GM12892 (cell line): ENCODE data around the gene PRKCH.

ENCODE experiments used
- DNase-seq: peaks from one replicate; pipeline ENCODE4 v3.0.0; 2011; ENCODE audit not compliant: insufficient read length
- FAIRE-seq: peaks from 2 replicates; lab custom pipeline; 2011; peaks lifted over from hg19 to GRCh38; lab: Jason Lieb, UNC
- POLR2A ChIP-seq: IDR thresholded peaks from 2 replicates; pipeline ENCODE4 v1.6.1; 2011; ENCODE audit warnings: low read depth, low read length, control low read depth
- POLR2AphosphoS5 ChIP-seq: IDR thresholded peaks from 2 replicates; pipeline ENCODE4 v1.6.1; 2011; ENCODE audit warnings: low read depth, low read length, control low read depth
- TAF1 ChIP-seq: IDR thresholded peaks from 2 replicates; pipeline ENCODE4 v1.6.1; 2011; ENCODE audit warnings: low read depth, mild to moderate bottlenecking, control low read depth, low read length, borderline replicate concordance

Gene PRKCH

DNA sequence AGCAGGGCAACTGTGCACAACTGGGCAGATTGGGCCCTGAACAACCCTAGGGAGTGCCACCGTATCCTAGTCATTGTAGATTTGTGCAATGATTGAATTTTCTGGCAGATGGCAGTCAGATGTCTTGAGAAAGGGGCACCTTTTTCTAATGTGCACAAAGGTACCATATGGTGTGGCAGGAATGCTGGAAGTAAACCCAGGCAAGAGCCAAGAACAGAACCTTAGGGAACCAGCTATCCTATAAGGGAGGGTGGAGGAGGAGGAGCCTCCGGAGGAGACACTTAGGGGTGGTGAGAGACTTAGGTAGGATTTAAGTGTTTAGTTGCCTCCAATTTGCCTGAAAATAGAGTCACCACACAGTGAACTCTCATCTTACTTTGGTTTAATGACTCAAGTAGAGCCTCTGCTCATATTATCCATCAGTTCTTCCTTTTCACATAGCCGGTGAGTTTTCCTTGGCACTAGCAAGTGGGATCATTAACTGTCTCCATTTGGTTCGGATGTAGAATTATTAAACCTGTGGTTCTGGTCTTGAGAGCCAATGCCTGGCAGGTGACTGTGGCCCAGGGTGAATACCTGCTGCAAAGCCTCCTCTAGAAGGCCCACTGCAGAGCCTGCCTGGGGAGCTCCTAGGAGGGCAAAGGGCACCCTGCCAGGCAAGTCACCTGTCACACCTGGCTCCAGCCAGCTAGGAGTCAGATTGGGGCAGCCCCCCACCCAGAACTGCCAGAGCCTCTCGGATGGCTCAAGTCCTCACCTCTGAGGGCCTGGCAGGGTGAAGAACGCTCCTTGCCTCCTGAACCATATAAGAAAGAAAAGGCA lies 189.6 kb downstream of the PRKCH start:
- FAIRE-seq (no peak), DNase-seq (no peak)
- TF ChIP-seq POLR2AphosphoS5 (no peak), POLR2A (no peak), TAF1 (no peak)

- TF ChIP-seq POLR2A (no peak), TAF1 (no peak)
- no peak for DNase-seq
- FAIRE-seq, result no peak
Measured at GRCh38 chr14:61511558-61511948, 190.2 kb downstream of the PRKCH start.

DNA sequence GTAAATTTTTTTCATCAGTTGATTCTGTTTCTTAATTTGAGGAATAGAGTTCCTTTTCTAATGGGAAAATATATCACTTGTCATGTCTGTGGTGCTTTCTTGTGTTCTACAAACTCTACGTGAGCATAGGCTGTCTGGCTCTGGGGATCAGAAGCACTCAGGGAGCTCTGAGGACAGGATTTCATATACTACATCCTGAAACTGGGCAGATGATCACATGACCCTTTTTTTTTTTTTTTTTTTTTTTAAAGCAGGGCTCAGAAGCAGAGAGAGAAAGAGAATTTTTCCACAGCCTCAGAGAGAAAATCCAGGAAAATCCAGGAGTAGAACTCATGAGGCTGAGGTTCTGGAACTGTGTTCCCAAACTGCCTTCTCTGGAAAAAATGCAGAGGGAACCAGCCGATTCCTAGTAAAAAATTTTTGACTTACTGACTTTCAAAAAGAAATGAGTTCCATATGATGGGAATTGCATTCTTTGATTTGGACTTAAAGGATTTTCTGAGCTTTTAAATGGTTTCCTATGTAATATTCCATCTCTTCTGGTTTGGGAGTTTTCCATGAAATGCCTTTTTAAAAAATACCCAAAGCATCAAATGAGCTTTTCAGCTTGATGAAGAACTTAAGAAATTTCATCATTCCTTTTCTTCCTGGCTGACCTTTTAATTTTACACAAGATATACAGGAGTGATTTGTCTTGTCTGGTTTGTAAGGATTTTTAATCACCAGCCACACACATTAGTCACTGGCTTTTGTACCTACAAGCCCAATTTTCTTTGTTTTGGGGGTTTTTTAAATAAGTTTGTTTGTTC lies 190.9 kb downstream of the PRKCH start:
- DNase-seq (no peak), FAIRE-seq (no peak)
- no peak for TF ChIP-seq POLR2AphosphoS5
- no peak for TF ChIP-seq TAF1
- TF ChIP-seq POLR2A, result no peak

DNA sequence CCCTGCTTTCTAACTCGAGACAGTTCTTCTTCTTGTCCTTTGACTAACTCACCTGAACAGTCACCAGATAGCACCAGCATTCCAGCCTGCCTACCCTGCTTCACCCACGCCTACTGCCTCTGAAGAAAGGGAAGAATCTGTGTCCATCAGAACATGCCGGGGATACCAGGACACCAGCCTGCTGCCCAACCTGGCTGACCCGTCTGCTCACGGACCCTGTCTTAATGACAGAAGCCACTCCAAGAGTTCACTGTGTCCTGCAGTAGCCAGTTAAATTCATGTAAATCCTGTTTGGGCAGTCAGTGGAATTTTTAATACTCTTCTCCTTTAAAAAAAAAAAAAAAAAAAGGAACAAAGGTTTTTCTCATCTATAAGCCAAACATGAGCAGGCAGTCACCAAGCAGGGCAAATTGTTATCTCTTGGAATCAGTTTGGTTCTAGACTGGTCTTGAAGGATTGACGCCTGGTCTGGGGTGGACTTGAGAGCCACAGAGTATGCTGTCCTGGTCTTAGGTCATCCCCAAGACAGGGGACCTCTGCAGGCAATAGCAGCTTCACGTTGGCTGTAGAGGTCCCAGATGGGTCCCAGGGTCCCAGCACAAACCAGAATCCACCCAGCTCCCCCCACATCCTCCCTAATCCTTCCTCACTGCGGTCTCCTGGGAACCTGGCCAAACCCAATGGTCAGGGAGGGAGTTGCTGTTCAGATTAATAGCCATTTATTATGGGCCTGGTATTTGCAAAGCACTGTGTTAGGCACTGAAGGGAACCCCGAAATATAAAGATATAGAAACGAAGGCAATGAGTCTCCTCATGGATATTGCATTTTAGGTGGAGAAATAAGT lies 192.8 kb downstream of the PRKCH start:
- DNase-seq (no peak), FAIRE-seq (no peak)
- TF ChIP-seq POLR2AphosphoS5 (no peak), POLR2A (no peak), TAF1 (no peak)

GRCh38 chr14:61514927-61515326 lies 193.5 kb downstream of the PRKCH start:
- DNase-seq, result no peak
- no peak for FAIRE-seq
- TF ChIP-seq POLR2AphosphoS5 (no peak), POLR2A (no peak), TAF1 (no peak)

DNA sequence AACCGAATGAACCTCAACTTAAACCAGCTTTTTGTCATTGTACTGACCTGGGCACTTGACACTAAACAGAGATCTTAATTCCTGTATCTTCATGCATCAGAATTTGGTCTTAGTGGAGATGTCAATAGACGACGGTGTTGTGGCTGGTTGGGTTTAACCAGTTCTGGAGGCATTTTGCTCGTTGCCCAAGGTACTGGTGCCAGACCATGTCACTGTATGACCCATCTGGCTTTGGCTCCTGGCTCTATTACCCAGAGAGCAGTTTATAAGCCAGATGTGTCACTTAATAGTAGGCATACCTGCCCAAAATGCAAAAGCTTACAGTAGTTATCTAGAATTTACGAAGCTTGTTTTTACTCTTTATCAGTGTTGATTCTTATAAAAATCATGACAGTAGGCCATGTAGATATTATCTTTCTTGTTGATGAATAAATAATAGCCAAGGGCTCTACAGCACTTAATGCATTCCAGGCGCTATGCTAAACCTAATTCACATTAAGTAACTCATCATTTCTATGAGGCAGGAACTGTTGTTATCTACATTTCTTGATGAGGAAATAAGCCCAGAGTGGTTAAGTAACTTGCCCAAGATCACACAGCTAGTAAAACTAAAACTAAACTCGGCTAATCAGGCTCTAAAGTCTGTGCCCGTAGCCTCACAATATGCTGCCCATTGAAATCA lies 194.2 kb downstream of the PRKCH start:
- DNase-seq (no peak), FAIRE-seq (no peak)
- TF ChIP-seq TAF1 (no peak), POLR2AphosphoS5 (no peak), POLR2A (no peak)

GRCh38 chr14:61516118-61516743 lies 194.9 kb downstream of the PRKCH start:
- FAIRE-seq (no peak), DNase-seq (no peak)
- TF ChIP-seq POLR2AphosphoS5, result no peak
- TF ChIP-seq TAF1, result no peak
- TF ChIP-seq POLR2A, result no peak

DNA sequence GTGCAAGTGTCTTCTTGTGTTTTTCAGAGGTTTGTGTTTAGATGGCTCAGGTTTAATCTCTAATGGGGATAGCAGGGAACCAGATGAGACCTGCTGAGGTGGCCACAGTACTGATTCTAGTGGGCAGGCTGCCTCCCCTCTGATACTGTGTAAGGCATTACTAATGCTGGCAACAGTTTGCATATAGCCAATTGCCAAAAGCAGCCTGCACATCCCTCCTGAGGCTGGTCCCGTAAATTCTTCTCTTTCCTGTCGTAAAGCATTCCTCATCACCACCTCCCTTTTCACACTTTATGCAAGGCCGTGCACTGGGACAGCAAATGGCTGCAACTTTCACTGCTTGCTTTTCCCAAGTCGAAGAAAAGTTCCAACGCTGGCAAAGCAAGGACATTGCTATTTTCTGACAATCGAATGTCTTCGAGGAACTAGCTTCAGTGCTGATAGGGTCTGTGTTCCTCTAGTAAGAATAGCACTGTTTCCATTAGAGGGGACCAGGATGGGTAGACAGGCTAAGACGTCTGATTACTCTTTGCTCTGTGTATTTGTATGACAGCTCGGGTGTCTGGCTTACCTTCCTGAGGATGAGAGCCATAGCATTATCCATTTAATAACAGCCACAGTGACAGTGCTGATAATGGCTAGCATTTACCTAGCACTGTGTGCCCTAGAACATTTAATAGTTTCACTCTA lies 195.7 kb downstream of the PRKCH start:
- no peak for TF ChIP-seq POLR2A
- no peak for TF ChIP-seq POLR2AphosphoS5
- TF ChIP-seq TAF1, result no peak
- DNase-seq (no peak), FAIRE-seq (no peak)

DNA sequence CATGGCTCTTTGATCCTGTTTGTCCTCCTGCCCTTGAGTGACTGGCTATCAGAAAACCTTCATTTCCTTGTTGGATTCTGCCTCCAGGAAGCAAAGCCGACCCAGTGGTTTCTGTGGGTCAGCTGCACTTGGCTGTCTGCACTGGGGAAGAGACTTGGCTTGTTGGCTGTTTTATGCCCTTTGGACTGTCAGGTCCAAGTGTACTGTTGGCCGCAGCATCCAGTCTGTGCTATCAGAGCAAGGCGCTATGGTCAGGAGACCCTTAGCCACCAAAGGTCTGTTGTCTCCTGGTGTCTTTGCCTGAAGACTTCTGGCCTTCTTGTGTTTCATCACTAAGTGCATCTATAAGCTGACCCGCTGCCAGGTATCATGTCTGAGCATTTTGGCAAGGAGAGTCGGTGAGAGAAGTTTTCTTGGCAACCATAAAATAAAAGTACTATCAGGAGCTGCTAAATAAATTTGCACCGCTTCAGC lies 196.6 kb downstream of the PRKCH start:
- FAIRE-seq (no peak), DNase-seq (no peak)
- TF ChIP-seq TAF1, result no peak

DNA sequence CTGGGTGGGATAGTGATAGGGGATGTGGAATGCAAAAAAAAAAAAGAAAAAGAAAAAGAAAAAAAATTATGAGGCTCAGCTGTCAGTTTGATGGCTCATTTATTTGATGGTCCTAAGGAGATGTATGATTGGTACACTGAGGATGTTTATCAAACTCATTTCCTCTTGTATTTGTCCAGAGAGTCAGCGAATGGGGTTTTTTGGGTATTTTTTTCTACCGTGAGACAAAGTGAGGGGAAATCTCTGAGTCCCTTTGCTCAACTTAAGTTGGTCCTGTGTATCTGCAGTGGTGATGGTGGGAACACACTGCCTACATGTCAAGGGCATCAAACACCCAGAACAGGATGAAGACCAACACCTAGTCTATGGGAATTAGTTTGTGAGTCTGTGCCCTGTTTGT lies 197.0 kb downstream of the PRKCH start:
- FAIRE-seq (no peak), DNase-seq (no peak)
- no peak for TF ChIP-seq POLR2AphosphoS5
- TF ChIP-seq POLR2A, result no peak
- TF ChIP-seq TAF1, result no peak
